GM18951 (cell line): ENCODE measurements around the gene PLD1.
"Not testable (repeated sequence)": the region's sequence is repeated elsewhere in the genome, so short reads cannot be mapped to it uniquely, and the experiment has no call there.

Experiments
- POLR2A ChIP-seq: IDR thresholded peaks from 4 replicates; pipeline ENCODE4 v1.6.1; 2011; ENCODE audit warnings: mild to moderate bottlenecking; ENCODE audit not compliant: insufficient read length, insufficient read depth; ENCODE audit errors: extremely low read depth
- in situ Hi-C: fragments of 300-500 bp; cut with MboI; formaldehyde crosslinking; loops from one replicate; pipeline ENCODE4 v1.12.0; 2022; ENCODE audit warnings: low sequenced_read_pairs, mixed read lengths, inconsistent platforms; ENCODE audit not compliant: unreplicated experiment

PLD1 gene, protein sequence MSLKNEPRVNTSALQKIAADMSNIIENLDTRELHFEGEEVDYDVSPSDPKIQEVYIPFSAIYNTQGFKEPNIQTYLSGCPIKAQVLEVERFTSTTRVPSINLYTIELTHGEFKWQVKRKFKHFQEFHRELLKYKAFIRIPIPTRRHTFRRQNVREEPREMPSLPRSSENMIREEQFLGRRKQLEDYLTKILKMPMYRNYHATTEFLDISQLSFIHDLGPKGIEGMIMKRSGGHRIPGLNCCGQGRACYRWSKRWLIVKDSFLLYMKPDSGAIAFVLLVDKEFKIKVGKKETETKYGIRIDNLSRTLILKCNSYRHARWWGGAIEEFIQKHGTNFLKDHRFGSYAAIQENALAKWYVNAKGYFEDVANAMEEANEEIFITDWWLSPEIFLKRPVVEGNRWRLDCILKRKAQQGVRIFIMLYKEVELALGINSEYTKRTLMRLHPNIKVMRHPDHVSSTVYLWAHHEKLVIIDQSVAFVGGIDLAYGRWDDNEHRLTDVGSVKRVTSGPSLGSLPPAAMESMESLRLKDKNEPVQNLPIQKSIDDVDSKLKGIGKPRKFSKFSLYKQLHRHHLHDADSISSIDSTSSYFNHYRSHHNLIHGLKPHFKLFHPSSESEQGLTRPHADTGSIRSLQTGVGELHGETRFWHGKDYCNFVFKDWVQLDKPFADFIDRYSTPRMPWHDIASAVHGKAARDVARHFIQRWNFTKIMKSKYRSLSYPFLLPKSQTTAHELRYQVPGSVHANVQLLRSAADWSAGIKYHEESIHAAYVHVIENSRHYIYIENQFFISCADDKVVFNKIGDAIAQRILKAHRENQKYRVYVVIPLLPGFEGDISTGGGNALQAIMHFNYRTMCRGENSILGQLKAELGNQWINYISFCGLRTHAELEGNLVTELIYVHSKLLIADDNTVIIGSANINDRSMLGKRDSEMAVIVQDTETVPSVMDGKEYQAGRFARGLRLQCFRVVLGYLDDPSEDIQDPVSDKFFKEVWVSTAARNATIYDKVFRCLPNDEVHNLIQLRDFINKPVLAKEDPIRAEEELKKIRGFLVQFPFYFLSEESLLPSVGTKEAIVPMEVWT

DNA sequence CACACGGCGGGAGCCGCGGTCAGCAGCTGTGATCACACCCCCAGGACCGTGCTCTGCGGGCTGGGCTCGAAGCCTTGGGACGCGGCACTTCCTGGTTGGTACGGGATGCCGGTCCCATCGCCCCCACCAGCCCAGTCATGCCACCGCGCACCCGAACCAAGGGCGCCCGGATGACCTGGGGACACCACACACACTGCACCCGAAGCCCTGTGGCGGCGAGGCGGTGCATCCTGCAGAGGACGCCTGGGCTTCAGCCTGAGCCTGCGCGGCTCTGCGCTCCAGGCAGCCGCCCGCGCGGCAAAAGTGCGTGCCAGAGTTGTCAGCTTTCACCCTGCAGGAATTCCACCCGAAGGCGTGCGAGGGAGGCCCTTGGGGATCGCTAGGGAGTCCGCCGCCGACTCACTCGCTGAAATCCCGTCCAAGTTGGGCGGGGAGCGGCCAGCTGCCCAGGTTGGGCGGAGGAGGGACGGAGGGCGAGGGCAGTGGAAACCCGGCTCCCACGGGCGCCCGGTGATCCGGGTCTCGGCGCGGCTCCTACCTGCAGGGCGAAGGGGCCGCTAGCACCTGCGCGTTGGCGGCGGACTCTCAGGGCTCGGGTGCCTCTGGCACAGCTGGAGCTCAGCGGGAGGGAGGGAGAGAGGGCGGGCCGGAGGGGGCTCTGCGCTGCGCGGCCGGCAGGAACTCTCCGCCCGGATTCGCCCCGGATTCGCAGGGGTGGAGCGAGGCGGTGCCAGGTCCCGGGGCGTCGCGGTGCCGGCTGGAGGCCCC is at the start of gene PLD1:
PLD1 (minus strand) TSS at position 623 of the 768 bp plus-strand sequence. CDS start 72,432 bp downstream, outside the sequence.
- in situ Hi-C loops = no loop called here
- TF ChIP-seq POLR2A = peak; percentile 71

DNA sequence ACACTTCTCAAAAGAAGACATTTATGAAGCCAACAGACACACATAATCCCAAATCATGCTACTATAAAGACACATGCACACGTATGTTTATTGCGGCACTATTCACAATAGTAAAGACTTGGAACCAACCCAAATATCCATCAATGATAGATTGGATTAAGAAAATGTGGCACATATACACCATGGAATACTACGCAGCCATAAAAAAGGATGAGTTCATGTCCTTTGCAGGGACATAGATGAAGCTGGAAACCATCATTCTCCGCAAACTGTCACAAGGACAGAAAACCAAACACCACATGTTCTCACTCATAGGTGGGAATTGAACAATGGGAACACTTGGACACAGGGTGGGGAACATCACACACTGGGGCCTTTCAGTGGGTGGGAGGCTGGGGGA is 48.5 kb upstream of the PLD1 start:
- in situ Hi-C loops = not testable (repeated sequence)

GRCh38 chr3:171854649-171855305 is 44.5 kb upstream of the PLD1 start:
- TF ChIP-seq POLR2A = no peak
- in situ Hi-C loops = no loop called here

- in situ Hi-C loops = no loop called here
- TF ChIP-seq POLR2A = no peak
Observed at GRCh38 chr3:171851660-171852058, 41.4 kb upstream of the PLD1 start.

DNA sequence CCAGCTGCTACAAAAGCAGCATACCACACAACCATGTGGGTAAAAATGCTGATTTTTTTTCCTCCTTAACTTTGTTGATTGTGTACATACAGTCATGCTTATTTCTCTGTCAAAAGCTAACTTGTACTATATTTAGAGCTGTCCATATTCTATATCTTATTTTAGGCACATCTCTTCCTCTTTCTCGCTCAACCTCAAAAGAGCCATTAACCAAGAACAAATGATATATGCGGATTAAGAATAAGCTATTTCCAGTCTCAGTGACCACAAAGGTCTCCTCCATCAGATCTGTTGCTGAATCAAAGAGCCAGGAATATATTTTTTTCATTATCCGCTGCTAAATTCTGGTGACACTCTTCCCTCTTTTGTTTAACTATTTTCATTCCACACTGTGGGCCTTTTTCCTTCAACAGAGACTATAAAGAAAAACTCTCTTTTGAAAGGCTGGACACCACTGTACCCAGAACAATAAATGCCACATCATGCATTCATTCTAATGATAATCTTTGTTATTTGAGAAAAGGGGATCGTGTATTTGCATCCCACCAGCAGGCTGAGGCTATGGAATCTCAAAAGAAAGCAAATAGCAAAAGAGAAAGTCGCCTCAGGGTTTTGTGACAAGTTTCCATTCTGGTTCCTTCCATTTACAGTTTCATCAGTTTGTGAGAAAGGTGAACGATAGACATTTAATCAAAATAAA is 40.8 kb upstream of the PLD1 start:
- no peak for TF ChIP-seq POLR2A
- in situ Hi-C loops = no loop called here

DNA sequence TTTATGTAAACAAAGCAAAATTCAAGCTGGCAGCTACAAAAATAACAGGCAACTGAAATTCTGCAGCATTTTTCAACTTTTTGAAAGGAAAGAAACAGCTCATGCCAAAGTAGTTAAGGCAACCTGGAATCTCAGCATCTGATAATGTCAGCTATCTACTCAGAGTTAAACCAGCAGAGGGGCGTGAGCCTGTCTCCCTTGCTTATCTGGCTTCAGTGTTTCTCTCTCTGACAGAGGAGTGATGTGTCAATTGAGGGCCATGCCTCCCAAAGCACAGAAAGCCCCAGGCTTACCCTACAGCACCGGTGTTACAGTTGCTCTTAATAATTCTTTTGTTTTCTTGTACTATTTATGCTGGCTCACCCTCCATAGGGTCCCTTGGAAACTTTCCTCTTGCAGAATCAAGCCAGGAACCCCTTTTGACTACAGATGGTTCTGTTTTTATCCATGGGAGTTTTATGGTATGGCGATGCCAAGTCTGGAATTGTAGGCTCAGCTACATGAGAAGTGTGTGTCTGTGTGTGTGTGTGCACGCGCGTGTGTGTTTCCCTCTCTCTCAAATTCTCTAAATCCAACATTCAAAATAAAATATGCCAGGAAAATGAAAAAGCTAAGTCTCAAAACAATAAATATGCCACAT is 40.2 kb upstream of the PLD1 start:
- TF ChIP-seq POLR2A = no peak
- in situ Hi-C loops = no loop called here

DNA sequence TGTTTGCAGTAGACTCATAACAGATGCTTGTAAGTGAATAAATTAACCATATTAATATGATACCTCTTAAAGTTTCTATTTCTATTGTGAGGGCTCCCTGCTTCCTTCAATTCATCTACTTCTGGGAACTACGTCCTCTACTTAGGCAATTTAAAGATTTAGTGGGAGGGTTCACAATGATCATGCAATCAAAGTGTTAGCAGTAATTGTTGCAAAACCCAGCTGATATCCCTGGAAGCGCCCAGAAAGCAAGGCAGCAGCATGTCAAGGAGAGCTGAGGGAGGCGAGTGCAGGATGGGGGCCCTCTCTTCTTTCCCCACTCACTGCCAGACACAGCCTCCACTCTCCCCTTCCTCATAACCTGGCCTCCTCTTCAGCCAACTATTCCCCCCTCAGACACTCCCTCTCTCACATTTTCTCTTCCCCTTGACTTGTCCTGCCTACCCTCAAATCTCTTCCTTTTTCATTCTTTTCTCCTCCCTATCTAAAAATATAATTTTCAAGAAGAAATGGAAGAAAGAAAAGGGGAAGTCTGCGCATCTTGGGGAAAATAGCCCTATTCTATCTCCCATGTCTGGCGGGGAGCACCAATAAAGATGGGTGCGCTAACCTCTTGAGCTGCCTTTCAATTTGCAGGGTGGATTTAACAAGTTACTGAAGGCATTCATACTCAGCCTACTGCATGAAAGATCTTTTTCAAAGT is 39.5 kb upstream of the PLD1 start:
- in situ Hi-C loops = no loop called here
- TF ChIP-seq POLR2A = no peak

GRCh38 chr3:171847595-171848259 is 37.4 kb upstream of the PLD1 start:
- in situ Hi-C loops = no loop called here
- TF ChIP-seq POLR2A = no peak

DNA sequence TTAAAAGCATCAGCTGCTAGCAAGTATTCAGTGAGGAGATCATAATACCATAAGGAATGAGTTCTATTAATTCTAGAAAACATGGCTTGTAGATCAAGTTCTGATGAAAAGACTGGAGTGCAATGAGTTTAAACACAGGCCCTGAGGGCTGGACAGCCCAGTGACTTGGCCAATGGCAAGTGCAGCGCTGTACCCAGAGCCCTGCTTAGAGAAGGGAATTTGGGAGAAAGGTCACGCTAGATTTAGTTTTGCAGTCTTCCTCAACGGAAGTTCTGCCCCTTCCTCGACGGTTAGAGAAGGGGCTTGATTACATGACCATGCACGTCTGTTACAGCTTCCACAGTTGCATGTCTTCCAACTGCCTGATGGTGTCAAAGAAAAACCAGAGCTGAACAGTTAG is 36.9 kb upstream of the PLD1 start:
- in situ Hi-C loops = no loop called here
- TF ChIP-seq POLR2A = no peak

DNA sequence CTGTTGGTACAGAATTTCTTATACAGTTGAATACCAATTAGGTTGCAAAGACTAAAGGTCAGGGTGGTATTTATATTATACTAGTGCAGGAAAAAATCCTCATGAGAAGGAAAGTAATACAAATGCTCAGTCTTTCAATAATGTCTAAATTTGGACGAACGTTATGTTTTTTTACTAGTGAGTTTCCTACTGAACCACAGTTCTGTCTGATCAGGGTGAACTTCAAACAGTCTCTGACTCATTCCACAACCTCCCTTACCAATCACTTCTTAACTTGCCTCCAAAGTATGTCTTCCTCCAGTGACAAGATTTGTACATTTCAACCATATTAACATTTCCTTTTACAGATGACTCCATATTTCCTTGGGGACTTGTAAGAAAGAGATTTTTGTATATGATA is 36.3 kb upstream of the PLD1 start:
- no peak for TF ChIP-seq POLR2A
- in situ Hi-C loops = no loop called here
